GM23248 (cell line): ENCODE results near the gene CMIP. TPM values are rescaled to one million over a fixed set of nuclear protein-coding genes. Genes with fewer than 3 reads are reported as not detected.

Source experiments
- DNase-seq: peaks from one replicate; pipeline ENCODE4 v3.0.0-alpha.2; 2015
- H2AFZ ChIP-seq: fragments of 200-600 bp; sonication (generic); 2 replicates; pipeline ENCODE4 v1.6.1; 2016; ENCODE audit warnings: antibody characterized with exemption
- H3F3A ChIP-seq: fragments of 200-600 bp; sonication (generic); 2 replicates; pipeline ENCODE4 v1.6.1; 2016; ENCODE audit warnings: mild to moderate bottlenecking, antibody characterized with exemption, mixed run types; ENCODE audit not compliant: insufficient read depth
- H3K27ac ChIP-seq: fragments of 200-600 bp; sonication (generic); 2 replicates; pipeline ENCODE4 v1.5.1; 2016; ENCODE audit warnings: mild to moderate bottlenecking
- H3K27me3 ChIP-seq: fragments of 200-600 bp; sonication (generic); replicated peaks from 2 replicates; pipeline ENCODE4 v1.6.1; 2016; ENCODE audit warnings: mild to moderate bottlenecking; ENCODE audit not compliant: insufficient read depth
- H3K36me3 ChIP-seq: fragments of 200-600 bp; sonication (generic); 2 replicates; pipeline ENCODE4 v1.6.1; 2016; ENCODE audit warnings: low read depth, mild to moderate bottlenecking
- H3K4me1 ChIP-seq: fragments of 200-600 bp; sonication (generic); 2 replicates; pipeline ENCODE4 v1.6.1; 2016; ENCODE audit warnings: mild to moderate bottlenecking; ENCODE audit not compliant: insufficient read depth
- H3K4me2 ChIP-seq: fragments of 200-600 bp; sonication (generic); one replicate; pipeline ENCODE4 v1.6.1; 2016; ENCODE audit warnings: mild to moderate bottlenecking; ENCODE audit not compliant: unreplicated experiment
- H3K4me3 ChIP-seq: fragments of 200-600 bp; sonication (generic); 2 replicates; pipeline ENCODE4 v1.5.1; 2016; ENCODE audit warnings: mild to moderate bottlenecking
- H3K79me2 ChIP-seq: fragments of 200-600 bp; sonication (generic); 2 replicates; pipeline ENCODE4 v1.6.1; 2016; ENCODE audit warnings: mild to moderate bottlenecking; ENCODE audit not compliant: insufficient read depth
- H3K9ac ChIP-seq: fragments of 200-600 bp; sonication (generic); 2 replicates; pipeline ENCODE4 v1.6.1; 2016; ENCODE audit warnings: mild to moderate bottlenecking
- H3K9me2 ChIP-seq: fragments of 200-600 bp; sonication (generic); 2 replicates; pipeline ENCODE4 v1.6.1; 2016; ENCODE audit warnings: mixed run types, mild to moderate bottlenecking, moderate library complexity; ENCODE audit not compliant: insufficient read depth
- H3K9me3 ChIP-seq: fragments of 200-600 bp; sonication (generic); one replicate; pipeline ENCODE4 v1.6.1; 2017; ENCODE audit warnings: low read depth
- H4K20me1 ChIP-seq: fragments of 200-600 bp; sonication (generic); 2 replicates; pipeline ENCODE4 v1.6.0; 2016; ENCODE audit not compliant: insufficient read depth
- EZH2 ChIP-seq: fragments of 200-600 bp; sonication (generic); IDR thresholded peaks from 2 replicates; pipeline ENCODE4 v1.6.1; 2018; ENCODE audit warnings: antibody characterized with exemption, mild to moderate bottlenecking; ENCODE audit not compliant: insufficient read depth, poor library complexity, severe bottlenecking
- EZH2phosphoT487 ChIP-seq: fragments of 200-600 bp; sonication (generic); IDR thresholded peaks from 2 replicates; pipeline ENCODE4 v1.6.1; 2018; ENCODE audit warnings: antibody characterized with exemption, moderate library complexity, mild to moderate bottlenecking, low read depth; ENCODE audit not compliant: insufficient read depth
- WGBS, 2 experiments: methylation state at CpG; one replicate each; pipeline ENCODE4 v1.1.6; 2015 to 2017; ENCODE audit warnings: low lambda C conversion rate in 2 of 2, low coverage in 1 of 2; ENCODE audit errors: missing lambda C conversion rate in 2 of 2; 5-methylcytosine and 5-hydroxymethylcytosine counted together
- in situ Hi-C: fragments of 300-500 bp; cut with MboI; formaldehyde crosslinking; loops from 2 replicates; pipeline ENCODE4 v1.15.0; 2020
- polyA plus RNA-seq: library from polyadenylated mRNA; unstranded; fragments of >200 nt; fragmentation: Nextera tagmentation; extraction: Ambion mirVana; gene quantifications from 2 replicates; pipeline ENCODE4 v1.2.1, GENCODE V29; 2016
- total RNA-seq: library from RNA; depleted of rRNA; stranded (reverse); fragments of >200 nt; shearing (Covaris generic); gene quantifications from 2 replicates; pipeline ENCODE4 v1.2.3, GENCODE V29; 2014

The CMIP gene
- total and polyA plus RNA-seq, 2 experiments from 2014 or later: 1.5 to 9.5 TPM

DNA sequence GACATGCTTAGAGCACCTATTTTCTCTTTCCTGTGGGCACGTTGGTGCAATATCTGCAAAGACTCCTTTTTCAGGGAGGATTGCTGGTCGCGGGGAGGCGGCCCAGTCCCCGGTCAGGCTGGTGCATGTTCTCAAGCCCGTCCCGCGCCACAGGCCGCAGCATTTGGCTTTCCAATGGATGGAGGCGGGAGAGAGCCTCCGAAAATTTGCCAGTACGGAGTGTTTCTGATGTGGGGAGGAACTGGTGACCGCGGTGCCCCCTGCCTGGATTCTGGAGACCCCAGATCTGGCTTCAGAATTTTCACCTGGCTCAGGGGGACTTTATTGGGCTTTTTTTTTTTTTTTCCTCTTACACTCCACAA lies 2.3 kb downstream of the CMIP start:
- Histone ChIP-seq H3K9me2 (no peaks in the 10 kb centered on the region), H3K27me3 (no peaks in the 10 kb centered on the region), H3F3A (peaks cover 11% of the 10 kb centered on the region), H4K20me1 (peaks cover 12% of the 10 kb centered on the region; the same call in 1 of the 2 replicates), H3K9me3 (no peaks in the 10 kb centered on the region), H3K4me3 (peak overlapping the region; percentile 92), H3K79me2 (peaks cover 65% of the 10 kb centered on the region), H3K27ac (peak overlapping the region; percentile 61), H3K4me2 (peak overlapping the region; percentile 98), H3K36me3 (no peaks in the 10 kb centered on the region), H3K9ac (peak overlapping the region; percentile 88), H3K4me1 (0 out of 2 replicates have a peak, but pooled peaks cover 6% of the 10 kb centered on the region), H2AFZ (peak overlapping the region; percentile 31; the same call in 1 of the 2 replicates)
- WGBS, 2 experiments: 14% methylated on average over 14 of the region's 14 CpGs
- in situ Hi-C loops: no loop called here
- peak; percentile 64 for DNase-seq
- no peak for TF ChIP-seq EZH2phosphoT487
- TF ChIP-seq EZH2: no peak

- no peaks in the 10 kb centered on the region for H3K36me3 ChIP-seq
- H3K4me1 ChIP-seq: 0 out of 2 replicates have a peak, but pooled peaks cover 6% of the 10 kb centered on the region
- H2AFZ ChIP-seq: no peak overlapping the region
- H3K9me2 ChIP-seq: no peaks in the 10 kb centered on the region
- DNase-seq: no peak
- no peaks in the 10 kb centered on the region for H3K9me3 ChIP-seq
- peaks cover 12% of the 10 kb centered on the region; the same call in 1 of the 2 replicates for H4K20me1 ChIP-seq
- in situ Hi-C loops: no loop called here
- H3K4me3 ChIP-seq: peak overlapping the region; percentile 92
- H3K79me2 ChIP-seq: peaks cover 72% of the 10 kb centered on the region
- H3K27me3 ChIP-seq: no peaks in the 10 kb centered on the region
- no peak overlapping the region for H3K27ac ChIP-seq
- peaks cover 11% of the 10 kb centered on the region for H3F3A ChIP-seq
- peak overlapping the region; percentile 88 for H3K9ac ChIP-seq
- WGBS, 2 experiments: 78 to 80% methylated on average over 17 of the region's 17 CpGs
- TF ChIP-seq EZH2phosphoT487 (no peak), EZH2 (no peak)
- peak overlapping the region; percentile 98 for H3K4me2 ChIP-seq
Observed at GRCh38 chr16:81447383-81448101, 2.9 kb downstream of the CMIP start.

DNA sequence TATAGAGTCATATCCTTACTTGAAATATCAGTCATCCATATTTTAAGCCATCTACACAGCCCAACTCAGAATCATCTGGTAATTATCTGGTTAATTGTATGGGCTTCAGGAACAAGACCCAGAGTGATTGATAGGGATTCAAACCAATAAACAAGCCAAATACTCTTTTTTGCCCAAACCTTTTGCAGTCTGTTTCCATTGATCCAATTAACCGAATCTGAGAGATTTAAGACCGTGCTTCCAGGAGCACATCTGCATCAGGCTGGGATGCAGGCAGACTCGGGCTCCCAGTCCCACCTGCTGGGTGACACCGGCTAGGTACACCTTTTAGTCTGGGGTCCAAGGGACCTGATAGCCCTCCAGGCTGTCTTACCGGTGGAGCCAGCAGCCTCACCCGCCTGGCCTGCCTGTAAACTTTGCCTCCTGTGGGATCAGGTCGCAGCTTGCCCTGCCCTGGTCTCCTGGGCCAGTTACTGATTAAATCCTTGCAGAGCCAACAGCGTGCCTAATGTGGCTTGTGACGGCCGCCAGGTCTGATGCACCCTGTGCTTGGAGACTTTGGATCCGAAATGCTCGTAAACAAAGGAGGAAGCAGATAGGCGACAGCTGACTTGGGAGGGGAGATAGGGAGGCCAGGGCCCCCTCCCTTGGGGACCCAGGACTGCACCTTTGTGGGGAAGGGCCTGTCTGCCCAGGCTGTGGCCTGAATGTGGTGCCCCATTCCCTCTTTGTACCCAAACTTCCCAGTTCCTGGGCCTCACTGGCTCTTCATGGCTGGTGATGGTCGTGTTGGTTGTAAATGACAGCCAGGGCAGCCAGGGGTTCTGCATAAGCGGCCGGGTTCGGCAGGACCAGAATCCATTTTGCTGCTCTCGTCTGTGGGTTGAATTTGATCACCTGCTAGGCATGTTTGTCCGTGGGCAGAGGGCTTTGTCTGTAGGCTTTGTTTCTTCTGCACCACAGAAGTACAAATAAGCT lies 3.8 kb downstream of the CMIP start:
- Histone ChIP-seq H3K9ac (no peak overlapping the region), H3K4me3 (0 out of 2 replicates have a peak overlapping the region, but pooled peaks have one; percentile 92), H3K36me3 (no peaks in the 10 kb centered on the region), H3K4me2 (no peak overlapping the region), H3K4me1 (0 out of 2 replicates have a peak, but pooled peaks cover 6% of the 10 kb centered on the region), H4K20me1 (peaks cover 12% of the 10 kb centered on the region; the same call in 1 of the 2 replicates), H3K79me2 (peaks cover 81% of the 10 kb centered on the region), H3K27ac (no peak overlapping the region), H3K9me3 (no peaks in the 10 kb centered on the region), H3K27me3 (no peaks in the 10 kb centered on the region), H3K9me2 (no peaks in the 10 kb centered on the region), H3F3A (peaks cover 7% of the 10 kb centered on the region), H2AFZ (no peak overlapping the region)
- DNase-seq: no peak
- 77 to 78% methylated on average over 19 of the region's 19 CpGs for WGBS, 2 experiments
- TF ChIP-seq EZH2: no peak
- TF ChIP-seq EZH2phosphoT487: no peak
- in situ Hi-C loops: no loop called here

- no peak for DNase-seq
- Histone ChIP-seq H3K9ac (no peak overlapping the region), H3K4me1 (0 out of 2 replicates have a peak, but pooled peaks cover 6% of the 10 kb centered on the region), H3K9me2 (no peaks in the 10 kb centered on the region), H3K27ac (no peak overlapping the region), H3F3A (no peaks in the 10 kb centered on the region; the same call in 1 of the 2 replicates), H3K79me2 (peaks cover 89% of the 10 kb centered on the region), H2AFZ (no peak overlapping the region), H3K27me3 (no peaks in the 10 kb centered on the region), H3K4me3 (no peak overlapping the region), H3K36me3 (no peaks in the 10 kb centered on the region), H3K9me3 (no peaks in the 10 kb centered on the region), H4K20me1 (peaks cover 15% of the 10 kb centered on the region; the same call in 1 of the 2 replicates), H3K4me2 (no peak overlapping the region)
- no peak for TF ChIP-seq EZH2phosphoT487
- WGBS, 2 experiments: 98% methylated on average over 2 of the region's 2 CpGs
- in situ Hi-C loops: no loop called here
Observed at GRCh38 chr16:81449241-81449640, 4.6 kb downstream of the CMIP start.
